Fibroblast of lung (primary cell): ENCODE results near the gene ENO4. TPM values are rescaled to one million over a fixed set of nuclear protein-coding genes. Genes with fewer than 3 reads are reported as not detected.

Source experiments
- DNase-seq, 2 donors: peaks; one replicate each; pipeline versions ENCODE4 v3.0.0 to v3.0.0-alpha.2; 2010; ENCODE audit warnings: low read depth in 2 of 2
- H2AFZ ChIP-seq: 2 replicates; pipeline ENCODE4 v1.5.1; 2012; ENCODE audit warnings: low read length, control low read depth, inconsistent platforms
- H3K27ac ChIP-seq: 2 replicates; pipeline ENCODE4 v1.5.1; 2011; ENCODE audit warnings: low read length, control low read depth; ENCODE audit not compliant: insufficient read depth
- H3K27me3 ChIP-seq: 2 replicates; pipeline ENCODE4 v1.5.1; 2011; ENCODE audit warnings: mild to moderate bottlenecking, low read length; ENCODE audit not compliant: control insufficient read depth, insufficient read depth
- H3K36me3 ChIP-seq: 2 replicates; pipeline ENCODE4 v1.5.1; 2011; ENCODE audit warnings: low read length; ENCODE audit not compliant: control insufficient read depth, insufficient read depth
- H3K4me1 ChIP-seq: 2 replicates; pipeline ENCODE4 v1.5.1; 2011; ENCODE audit warnings: low read length; ENCODE audit not compliant: control insufficient read depth, insufficient read depth; ENCODE audit errors: extremely low read depth
- H3K4me2 ChIP-seq: 2 replicates; pipeline ENCODE4 v1.5.1; 2011; ENCODE audit warnings: low read length, control low read depth; ENCODE audit not compliant: insufficient read depth; ENCODE audit errors: extremely low read depth
- H3K4me3 ChIP-seq, 4 experiments: fragments of 200-600 bp in 1 of 4; sonication (generic) in 1 of 4; replicated peaks in 1 of 4; 2 replicates each; pipeline ENCODE4 v1.5.1; 2011 to 2016; ENCODE audit warnings: low read length in 4 of 4, low read depth in 3 of 4, mild to moderate bottlenecking in 3 of 4, control low read depth in 2 of 4, inconsistent platforms in 1 of 4, mixed read lengths in 1 of 4; ENCODE audit not compliant: insufficient read depth in 1 of 4; ENCODE audit errors: control extremely low read depth in 1 of 4
- H3K79me2 ChIP-seq: 2 replicates; pipeline ENCODE4 v1.5.1; 2012; ENCODE audit warnings: mild to moderate bottlenecking, low read length, inconsistent platforms; ENCODE audit not compliant: control insufficient read depth, insufficient read depth
- H3K9ac ChIP-seq: 2 replicates; pipeline ENCODE4 v1.5.1; 2011; ENCODE audit warnings: mild to moderate bottlenecking, low read length, control low read depth; ENCODE audit not compliant: insufficient read depth
- H3K9me3 ChIP-seq: 2 replicates; pipeline ENCODE4 v1.5.1; 2012; ENCODE audit warnings: low read depth, low read length; ENCODE audit not compliant: control insufficient read depth, insufficient read depth
- H4K20me1 ChIP-seq: 2 replicates; pipeline ENCODE4 v1.5.1; 2011; ENCODE audit warnings: low read length; ENCODE audit not compliant: control insufficient read depth, insufficient read depth; ENCODE audit errors: extremely low read depth
- CTCF ChIP-seq, 2 donors: IDR thresholded peaks in 1 of 2; conservative IDR thresholded peaks in 1 of 2; 1 replicate in 1 of 2; 2 replicates in 1 of 2; pipeline ENCODE4 v1.5.1; 2011 to 2012; ENCODE audit warnings: low read length in 2 of 2, control low read depth in 1 of 2, inconsistent platforms in 1 of 2, low read depth in 1 of 2, mild to moderate bottlenecking in 1 of 2
- EZH2 ChIP-seq: IDR thresholded peaks from 2 replicates; pipeline ENCODE4 v1.5.1; 2012; ENCODE audit warnings: low read length, control low read depth, mild to moderate bottlenecking; ENCODE audit errors: missing control alignments
- polyA plus RNA-seq, 2 donors: library from polyadenylated mRNA; depleted of rRNA in 1 of 2; stranded (reverse) in 1 of 2; unstranded in 1 of 2; fragments of >200 nt; gene quantifications; 2 replicates each; pipeline ENCODE4 v1.2.1, GENCODE V29; 2011 to 2012; ENCODE audit warnings: missing spikeins in 1 of 2
- total RNA-seq: library from RNA; depleted of rRNA; stranded (reverse); fragments of >200 nt; gene quantifications from 2 replicates; pipeline ENCODE4 v1.2.1, GENCODE V29; 2014

ENO4 gene
- total and polyA plus RNA-seq, 2 donors (not counting 1 experiment from before 2014, with no cell fraction given) = 0.05 to 0.66 TPM

GRCh38 chr10:116808706-116809105, 40.6 kb upstream of the ENO4 start:
- Histone ChIP-seq H3K4me2 (no peak overlapping the region), H3K27me3 (no peaks in the 10 kb centered on the region), H2AFZ (no peak overlapping the region), H3K36me3 (no peaks in the 10 kb centered on the region), H3K4me3 (no peak overlapping the region), H3K79me2 (no peaks in the 10 kb centered on the region), H3K9me3 (no peaks in the 10 kb centered on the region), H3K4me1 (no peaks in the 10 kb centered on the region), H4K20me1 (no peaks in the 10 kb centered on the region), H3K9ac (no peak overlapping the region), H3K27ac (no peak overlapping the region)
- TF ChIP-seq CTCF (conservative IDR thresholded peaks at IDR 0.05 in 1 of 2, IDR thresholded peaks at IDR 0.05 in 1 of 2; ENCODE audit: low read depth in 1 of 2, low read length in 2 of 2) (no peak), EZH2 (no peak)
- no peak for DNase-seq

- no peak overlapping the region for H2AFZ ChIP-seq
- no peaks in the 10 kb centered on the region for H3K27me3 ChIP-seq
- H3K4me3 ChIP-seq = no peak overlapping the region
These were observed 39.7 kb upstream of the ENO4 start for GRCh38 chr10:116809483-116810119.

GRCh38 chr10:116810120-116810500, 39.2 kb upstream of the ENO4 start:
- Histone ChIP-seq H3K4me2 (no peak overlapping the region), H2AFZ (no peak overlapping the region), H3K9ac (no peak overlapping the region), H4K20me1 (no peaks in the 10 kb centered on the region), H3K27me3 (no peaks in the 10 kb centered on the region), H3K4me1 (no peaks in the 10 kb centered on the region), H3K79me2 (no peaks in the 10 kb centered on the region), H3K4me3 (no peak overlapping the region), H3K9me3 (no peaks in the 10 kb centered on the region), H3K27ac (no peak overlapping the region), H3K36me3 (no peaks in the 10 kb centered on the region)
- no peak for DNase-seq
- no peak for TF ChIP-seq EZH2
- TF ChIP-seq CTCF (conservative IDR thresholded peaks at IDR 0.05 in 1 of 2, IDR thresholded peaks at IDR 0.05 in 1 of 2; ENCODE audit: low read depth in 1 of 2, low read length in 2 of 2) = no peak

More at GRCh38 chr10:116809483-116810119, 39.7 kb upstream of the ENO4 start:
- no peak overlapping the region for H3K27ac ChIP-seq
- H3K4me1 ChIP-seq = no peaks in the 10 kb centered on the region
- no peaks in the 10 kb centered on the region for H3K9me3 ChIP-seq
- H3K36me3 ChIP-seq = no peaks in the 10 kb centered on the region
- no peak for DNase-seq
- TF ChIP-seq EZH2 (no peak), CTCF (conservative IDR thresholded peaks at IDR 0.05 in 1 of 2, IDR thresholded peaks at IDR 0.05 in 1 of 2; ENCODE audit: low read depth in 1 of 2, low read length in 2 of 2) (peak; percentile 7 to 30)
- H3K79me2 ChIP-seq = no peaks in the 10 kb centered on the region
- no peak overlapping the region for H3K9ac ChIP-seq
- no peaks in the 10 kb centered on the region for H4K20me1 ChIP-seq
- no peak overlapping the region for H3K4me2 ChIP-seq
